ENCODE measurements around the gene RRM2.
"Not testable (repeated sequence)": the region's sequence is repeated elsewhere in the genome, so short reads cannot be mapped to it uniquely, and the experiment has no call there.

Gene RRM2

GRCh38 chr2:10132596-10132995, 10.1 kb downstream of the RRM2 start:
- DNase-seq (ENCODE audit: low read depth in 2 of 2), result no peak

GRCh38 chr2:10132996-10133647, 10.6 kb downstream of the RRM2 start:
- no peak for DNase-seq (ENCODE audit: low read depth in 2 of 2)

- DNase-seq (ENCODE audit: low read depth in 2 of 2), result no peak
These were observed 13.0 kb downstream of the RRM2 start for GRCh38 chr2:10135296-10136089.

- no peak for DNase-seq (ENCODE audit: low read depth in 2 of 2)
These were observed 13.8 kb downstream of the RRM2 start for GRCh38 chr2:10136101-10136934.

- no peak for DNase-seq (ENCODE audit: low read depth in 2 of 2)
These were observed 14.7 kb downstream of the RRM2 start for GRCh38 chr2:10137053-10137843.

- DNase-seq (ENCODE audit: low read depth in 2 of 2), result no peak
These were observed 17.0 kb downstream of the RRM2 start for GRCh38 chr2:10139536-10139935.

- DNase-seq (ENCODE audit: low read depth in 2 of 2), result no peak
These were observed 18.5 kb downstream of the RRM2 start for GRCh38 chr2:10140841-10141610.

- DNase-seq (ENCODE audit: low read depth in 2 of 2), result no peak
These were observed 19.4 kb downstream of the RRM2 start for GRCh38 chr2:10141736-10142639.

- no peak for DNase-seq (ENCODE audit: low read depth in 2 of 2)
These were observed 20.1 kb downstream of the RRM2 start for GRCh38 chr2:10142640-10142965.

- DNase-seq (ENCODE audit: low read depth in 2 of 2), result no peak
These were observed 22.4 kb downstream of the RRM2 start for GRCh38 chr2:10144771-10145518.

GRCh38 chr2:10145519-10146357, 23.2 kb downstream of the RRM2 start:
- DNase-seq (ENCODE audit: low read depth in 2 of 2), result no peak

GRCh38 chr2:10146366-10147005, 23.9 kb downstream of the RRM2 start:
- DNase-seq (ENCODE audit: low read depth in 2 of 2), result no peak

- not testable (repeated sequence) for DNase-seq (ENCODE audit: low read depth in 2 of 2)
These were observed 24.6 kb downstream of the RRM2 start for GRCh38 chr2:10147050-10147660.

- DNase-seq (ENCODE audit: low read depth in 2 of 2), result no peak
These were observed 25.7 kb downstream of the RRM2 start for GRCh38 chr2:10148268-10148667.

GRCh38 chr2:10149635-10150034, 27.1 kb downstream of the RRM2 start:
- no peak for DNase-seq (ENCODE audit: low read depth in 2 of 2)

GRCh38 chr2:10150436-10150835, 27.9 kb downstream of the RRM2 start:
- no peak for DNase-seq (ENCODE audit: low read depth in 2 of 2)

- no peak for DNase-seq (ENCODE audit: low read depth in 2 of 2)
These were observed 28.9 kb downstream of the RRM2 start for GRCh38 chr2:10151462-10151861.

Measured in stimulated activated CD8-positive, alpha-beta memory T cell treated with anti-CD3 and anti-CD28 coated beads, Interleukin-7, amount 100 ng/mL, for 4 hours (primary cell).